Measurements from ENCODE around the gene BMP5. TPM values are rescaled to one million over a fixed set of nuclear protein-coding genes. Genes with fewer than 3 reads are reported as not detected.

Gene BMP5
- total RNA-seq, 4 donors from 2014 or later: 1.8 to 3.9 (median 1.9) TPM

GRCh38 chr6:55782275-55782674 is 93.1 kb downstream of the BMP5 start:
- TF ChIP-seq CTCF (IDR thresholded peaks at IDR 0.05 in 4 of 5, conservative IDR thresholded peaks at IDR 0.05 in 1 of 5) (no peak), POLR2A (IDR thresholded peaks at IDR 0.05) (no peak)
- in situ Hi-C loops (cut with MboI; ENCODE audit: low sequenced_read_pairs in 4 of 4): no loop called here
- ATAC-seq: no peak

GRCh38 chr6:55778705-55779104 is 96.7 kb downstream of the BMP5 start:
- Histone ChIP-seq H3K27me3 (no peaks in the 10 kb centered on the region), H3K9me3 (no peaks in the 10 kb centered on the region), H3K4me1 (no peaks in the 10 kb centered on the region), H3K27ac (no peak overlapping the region), H3K36me3 (no peaks in the 10 kb centered on the region), H3K4me3 (no peak overlapping the region)
- ATAC-seq: no peak
- in situ Hi-C loops (cut with MboI; ENCODE audit: low sequenced_read_pairs in 4 of 4): no loop called here
- intact Hi-C loops (cut with DNase I; ENCODE audit: low total_unique reads): no loop called here
- no peak for TF ChIP-seq POLR2A (IDR thresholded peaks at IDR 0.05)
- TF ChIP-seq CTCF (IDR thresholded peaks at IDR 0.05 in 4 of 5, conservative IDR thresholded peaks at IDR 0.05 in 1 of 5): no peak
- DNase-seq: no peak

More at GRCh38 chr6:55782275-55782674, 93.1 kb downstream of the BMP5 start:
- Histone ChIP-seq H3K27ac (no peak overlapping the region), H3K36me3 (no peaks in the 10 kb centered on the region), H3K27me3 (no peaks in the 10 kb centered on the region), H3K9me3 (no peaks in the 10 kb centered on the region), H3K4me3 (no peak overlapping the region), H3K4me1 (no peaks in the 10 kb centered on the region)
- no peak for DNase-seq
- intact Hi-C loops (cut with DNase I; ENCODE audit: low total_unique reads): no loop called here

GRCh38 chr6:55777469-55777868 is 97.9 kb downstream of the BMP5 start:
- intact Hi-C loops (cut with DNase I; ENCODE audit: low total_unique reads): no loop called here
- TF ChIP-seq POLR2A (IDR thresholded peaks at IDR 0.05): no peak
- no peak for TF ChIP-seq CTCF (IDR thresholded peaks at IDR 0.05 in 4 of 5, conservative IDR thresholded peaks at IDR 0.05 in 1 of 5)
- Histone ChIP-seq H3K27ac (no peak overlapping the region), H3K36me3 (no peaks in the 10 kb centered on the region), H3K4me1 (no peaks in the 10 kb centered on the region), H3K27me3 (no peaks in the 10 kb centered on the region), H3K9me3 (no peaks in the 10 kb centered on the region), H3K4me3 (no peak overlapping the region)
- ATAC-seq: no peak
- no peak for DNase-seq
- in situ Hi-C loops (cut with MboI; ENCODE audit: low sequenced_read_pairs in 4 of 4): no loop called here

- ATAC-seq: no peak
- no peaks in the 10 kb centered on the region for H3K27me3 ChIP-seq
- no peak for DNase-seq
- in situ Hi-C loops (cut with MboI; ENCODE audit: low sequenced_read_pairs in 4 of 4): no loop called here
- no peaks in the 10 kb centered on the region for H3K36me3 ChIP-seq
- intact Hi-C loops (cut with DNase I; ENCODE audit: low total_unique reads): no loop called here
- H3K27ac ChIP-seq: no peak overlapping the region
- no peak overlapping the region for H3K4me3 ChIP-seq
- no peaks in the 10 kb centered on the region for H3K9me3 ChIP-seq
- TF ChIP-seq CTCF (IDR thresholded peaks at IDR 0.05 in 4 of 5, conservative IDR thresholded peaks at IDR 0.05 in 1 of 5): no peak
- TF ChIP-seq POLR2A (IDR thresholded peaks at IDR 0.05): no peak
- no peaks in the 10 kb centered on the region for H3K4me1 ChIP-seq
Observed at GRCh38 chr6:55776113-55776512, 99.3 kb downstream of the BMP5 start.

- no peaks in the 10 kb centered on the region for H3K4me1 ChIP-seq
- no peak overlapping the region for H3K27ac ChIP-seq
- in situ Hi-C loops (cut with MboI; ENCODE audit: low sequenced_read_pairs in 4 of 4) (no loop called here), intact Hi-C loops (cut with DNase I; ENCODE audit: low total_unique reads) (no loop called here)
- TF ChIP-seq CTCF (IDR thresholded peaks at IDR 0.05 in 4 of 5, conservative IDR thresholded peaks at IDR 0.05 in 1 of 5) (no peak), POLR2A (IDR thresholded peaks at IDR 0.05) (no peak)
- H3K36me3 ChIP-seq: no peaks in the 10 kb centered on the region
- ATAC-seq: no peak
- no peaks in the 10 kb centered on the region for H3K27me3 ChIP-seq
- no peak overlapping the region for H3K4me3 ChIP-seq
- no peak for DNase-seq
- no peaks in the 10 kb centered on the region for H3K9me3 ChIP-seq
Observed at GRCh38 chr6:55775029-55775318, 100.4 kb downstream of the BMP5 start.
